H1 (cell line): ENCODE measurements around the gene NR2E3. TPM values are rescaled to one million over a fixed set of nuclear protein-coding genes. Genes with fewer than 3 reads are reported as not detected.

Source experiments
- BACH1 ChIP-seq: IDR thresholded peaks from 2 replicates; pipeline ENCODE4 v1.6.1; 2012; ENCODE audit warnings: low read length, improper control_type of control experiment
- CHD1 ChIP-seq: IDR thresholded peaks from 2 replicates; pipeline ENCODE4 v1.6.1; 2012; ENCODE audit warnings: low read depth, low read length, improper control_type of control experiment
- CTCF ChIP-seq, 3 experiments: IDR thresholded peaks; 1 replicate in 2 of 3; 2 replicates in 1 of 3; pipeline versions ENCODE4 v1.5.1 to v1.6.1; 2011; ENCODE audit warnings: low read length in 3 of 3, mild to moderate bottlenecking in 3 of 3, inconsistent platforms in 2 of 3, low read depth in 1 of 3, moderate library complexity in 1 of 3; ENCODE audit not compliant: insufficient read depth in 1 of 3; ENCODE audit errors: control extremely low read depth in 1 of 3
- EZH2 ChIP-seq: fragments of 200-600 bp; sonication (generic); IDR thresholded peaks from 2 replicates; pipeline ENCODE4 v1.7.1; 2012; ENCODE audit warnings: low read depth, mild to moderate bottlenecking, moderate library complexity, low read length, inconsistent platforms; ENCODE audit not compliant: severe bottlenecking
- FOSL1 ChIP-seq: IDR thresholded peaks from 2 replicates; pipeline ENCODE4 v1.6.1; 2011; ENCODE audit warnings: mild to moderate bottlenecking, low read depth, low read length, moderate library complexity; ENCODE audit not compliant: insufficient read depth
- GABPA ChIP-seq: IDR thresholded peaks from 2 replicates; pipeline ENCODE4 v1.6.1; 2011; ENCODE audit warnings: mild to moderate bottlenecking, low read length, moderate library complexity, borderline replicate concordance; ENCODE audit not compliant: insufficient read depth
- GTF2F1 ChIP-seq: IDR thresholded peaks from 2 replicates; pipeline ENCODE4 v1.6.1; 2012; ENCODE audit warnings: low read depth, low read length, improper control_type of control experiment, borderline replicate concordance
- HDAC6 ChIP-seq: IDR thresholded peaks from one replicate; pipeline ENCODE4 v1.7.1; 2012; ENCODE audit warnings: low read depth, mild to moderate bottlenecking, inconsistent platforms, low read length, moderate library complexity
- MAFK ChIP-seq: IDR thresholded peaks from 2 replicates; pipeline ENCODE4 v1.6.1; 2012; ENCODE audit warnings: low read depth, mild to moderate bottlenecking, improper control_type of control experiment, low read length
- RXRA ChIP-seq: IDR thresholded peaks from 2 replicates; pipeline ENCODE4 v1.6.1; 2011; ENCODE audit warnings: low read depth, mild to moderate bottlenecking, low read length, moderate library complexity; ENCODE audit not compliant: insufficient read depth
- SAP30 ChIP-seq: fragments of 300-600 bp; sonication (generic); IDR thresholded peaks from 2 replicates; pipeline ENCODE4 v1.7.1; 2012; ENCODE audit warnings: low read length, moderate library complexity, mild to moderate bottlenecking, inconsistent platforms; ENCODE audit not compliant: insufficient read depth, insufficient replicate concordance
- SIN3A ChIP-seq, 2 experiments: IDR thresholded peaks in 1 of 2; conservative IDR thresholded peaks in 1 of 2; 2 replicates each; pipeline ENCODE4 v1.6.1; 2011 to 2012; ENCODE audit warnings: low read length in 2 of 2, improper control_type of control experiment in 1 of 2, low read depth in 1 of 2, mild to moderate bottlenecking in 1 of 2
- SIRT6 ChIP-seq: IDR thresholded peaks from one replicate; pipeline ENCODE4 v1.7.1; 2012; ENCODE audit warnings: low read length, inconsistent platforms
- polyA plus RNA-seq, 7 experiments: library from polyadenylated mRNA; depleted of rRNA in 3 of 7; stranded (reverse) in 5 of 7; unstranded in 2 of 7; fragments of >200 nt in 5 of 7; fragments of 200-250 nt in 2 of 7; gene quantifications; 1 replicate in 5 of 7; 2 replicates in 1 of 7; 4 replicates in 1 of 7; pipeline versions ENCODE4 v1.2.1 to v1.2.3, GENCODE V29; 2011 to 2013; ENCODE audit warnings: missing spikeins in 2 of 7, mixed read lengths in 2 of 7
- total RNA-seq: library from RNA; stranded (reverse); fragmentation: NEBNext Ultra II Directional; extraction: Animal tissue kit (Norgen Biotek cat#: 25700); gene quantifications from 2 replicates; pipeline ENCODE4 v1.2.1, GENCODE V29; 2021

Gene NR2E3
- total and polyA plus RNA-seq, 2 of the 8 experiments (the other 6 are each of a cell fraction or from before 2014, with no cell fraction given) = 0.56 to 0.80 TPM

DNA sequence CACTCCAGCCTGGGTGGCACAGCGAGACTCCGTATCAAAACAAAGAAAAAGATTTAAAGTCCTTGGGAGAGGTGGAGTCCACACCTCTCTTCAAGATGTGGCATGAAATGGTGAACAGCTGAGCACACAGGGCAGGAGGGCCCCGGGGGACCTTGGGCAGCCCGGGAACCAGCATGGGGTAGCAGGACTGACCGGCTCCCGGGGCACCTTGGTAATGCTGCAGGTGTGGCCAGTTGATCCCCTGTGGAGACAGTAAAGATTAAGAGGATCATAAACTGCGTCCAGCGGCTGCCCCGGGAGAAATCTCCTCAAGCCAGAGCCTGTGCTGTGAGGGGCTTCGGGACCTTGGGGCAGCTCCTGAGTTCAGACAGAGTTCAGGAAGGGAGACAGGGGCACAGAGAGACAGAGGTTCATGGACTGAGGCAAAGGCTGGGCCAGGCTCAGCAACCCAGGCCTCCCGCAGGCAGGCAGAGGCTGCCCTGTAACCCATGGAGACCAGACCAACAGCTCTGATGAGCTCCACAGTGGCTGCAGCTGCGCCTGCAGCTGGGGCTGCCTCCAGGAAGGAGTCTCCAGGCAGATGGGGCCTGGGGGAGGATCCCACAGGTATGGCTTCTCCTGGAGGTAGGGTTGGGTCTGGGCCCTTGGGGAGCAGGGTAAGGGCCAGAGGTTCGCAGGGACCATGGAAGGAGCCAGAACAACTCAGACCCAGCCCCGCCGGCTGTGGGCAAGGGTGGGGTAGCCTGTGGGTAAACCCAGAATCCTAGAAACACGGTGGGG, at the start of gene NR2E3 (continued):
- no peak for TF ChIP-seq CTCF (IDR thresholded peaks at IDR 0.05; ENCODE audit: control extremely low read depth in 1 of 3, insufficient read depth in 1 of 3, low read depth in 1 of 3, low read length in 3 of 3)
- TF ChIP-seq SIRT6 = no peak
- no peak for TF ChIP-seq CHD1
- no peak for TF ChIP-seq SAP30
- no peak for TF ChIP-seq EZH2
- TF ChIP-seq SIN3A (conservative IDR thresholded peaks at IDR 0.05 in 1 of 2, IDR thresholded peaks at IDR 0.05 in 1 of 2; ENCODE audit: low read depth in 1 of 2, low read length in 2 of 2) = no peak
- no peak for TF ChIP-seq HDAC6
- no peak for TF ChIP-seq GABPA
- no peak for TF ChIP-seq RXRA
- TF ChIP-seq GTF2F1 = no peak
- no peak for TF ChIP-seq FOSL1
- TF ChIP-seq BACH1 = no peak
- TF ChIP-seq MAFK = no peak
